HG03520 (cell line): ENCODE data around the gene TAF15.

Source experiments
- ATAC-seq: cut with Tn5 transposase; IDR thresholded peaks from one replicate; pipeline ENCODE4 v1.9.1; 2021; ENCODE audit warnings: mild to moderate bottlenecking, moderate library complexity; ENCODE audit not compliant: unreplicated experiment

The TAF15 gene

GRCh38 chr17:35870906-35871819 lies 61.9 kb downstream of the TAF15 start:
- no peak for ATAC-seq

GRCh38 chr17:35872196-35872980 lies 63.1 kb downstream of the TAF15 start:
- ATAC-seq = no peak

- ATAC-seq = no peak
Observed at GRCh38 chr17:35875072-35875799, 66.0 kb downstream of the TAF15 start.

GRCh38 chr17:35875800-35876139 lies 66.5 kb downstream of the TAF15 start:
- ATAC-seq = no peak

- ATAC-seq = no peak
Observed at GRCh38 chr17:35876534-35876933, 67.2 kb downstream of the TAF15 start.

- no peak for ATAC-seq
Observed at GRCh38 chr17:35877345-35878029, 68.2 kb downstream of the TAF15 start.

GRCh38 chr17:35878361-35878760 lies 69.1 kb downstream of the TAF15 start:
- no peak for ATAC-seq

GRCh38 chr17:35879773-35880654 lies 70.7 kb downstream of the TAF15 start, which contains the start of gene CCL5:
Gene CCL5 (minus strand): TSS chr17:35880360.
- peak; percentile 91 for ATAC-seq

- no peak for ATAC-seq
Observed at GRCh38 chr17:35889241-35889640, 80.0 kb downstream of the TAF15 start.

GRCh38 chr17:35889818-35890773 lies 80.8 kb downstream of the TAF15 start:
- ATAC-seq = no peak

GRCh38 chr17:35890774-35891155 lies 81.5 kb downstream of the TAF15 start:
- no peak for ATAC-seq

- ATAC-seq = no peak
Observed at GRCh38 chr17:35891269-35891668, 82.0 kb downstream of the TAF15 start.

GRCh38 chr17:35892091-35893035 lies 83.1 kb downstream of the TAF15 start:
- no peak for ATAC-seq

- ATAC-seq = no peak
Observed at GRCh38 chr17:35893751-35894150, 84.5 kb downstream of the TAF15 start.

GRCh38 chr17:35894206-35894605 lies 84.9 kb downstream of the TAF15 start:
- ATAC-seq = no peak

GRCh38 chr17:35895636-35896587 lies 86.6 kb downstream of the TAF15 start:
- no peak for ATAC-seq
